ENCODE measurements around the gene MATN4. TPM values are rescaled to one million over a fixed set of nuclear protein-coding genes. Genes with fewer than 3 reads are reported as not detected.

MATN4 gene
- total and polyA plus RNA-seq, 10 donors: 0.19 to 0.52 TPM; not detected in 8

- Histone ChIP-seq H3K36me3 (no peaks in the 10 kb centered on the region), H3K4me1 (peaks cover 7 to 34% (median 26%) of the 10 kb centered on the region in 6 donors), H3K27ac (peak overlapping the region in 5 of 8 donors; percentile 32 to 76 (median 55)), H3K4me3 (peak overlapping the region; percentile 27 to 82 (median 54)), H3K27me3 (replicated peaks in 1 of 7) (peaks cover 0 to 71% (median 10%) of the 10 kb centered on the region in 7 donors), H3K9me3 (no peaks in the 10 kb centered on the region)
- WGBS, 5 donors: 4 to 9% (median 5%) methylated on average over 52 to 79 of the region's 79 CpGs
- TF ChIP-seq CTCF (IDR thresholded peaks at IDR 0.05 in 8 of 11, conservative IDR thresholded peaks at IDR 0.05 in 3 of 11) (peak; percentile 69 to 95 (median 91)), POLR2AphosphoS5 (IDR thresholded peaks at IDR 0.05) (peak in 2 of 3 donors; percentile 47 to 58), POLR2A (IDR thresholded peaks at IDR 0.05) (no peak)
- intact Hi-C loops (cut with DNase I; ENCODE audit: low total_unique reads): no loop called here
- peak; percentile 95 for DNase-seq
These were observed 14.8 kb downstream of the MATN4 start for GRCh38 chr20:45293041-45294002.

GRCh38 chr20:45292343-45292742, 15.8 kb downstream of the MATN4 start:
- intact Hi-C loops (cut with DNase I; ENCODE audit: low total_unique reads): no loop called here
- no peak for TF ChIP-seq CTCF (IDR thresholded peaks at IDR 0.05 in 8 of 11, conservative IDR thresholded peaks at IDR 0.05 in 3 of 11)
- TF ChIP-seq POLR2AphosphoS5 (IDR thresholded peaks at IDR 0.05): no peak
- 75 to 91% (median 79%) methylated on average over 2 of the region's 2 CpGs for WGBS, 5 donors
- H3K36me3 ChIP-seq: no peaks in the 10 kb centered on the region
- peaks cover 0 to 61% (median 10%) of the 10 kb centered on the region in 7 donors for H3K27me3 ChIP-seq (replicated peaks in 1 of 7)
- H3K4me3 ChIP-seq: no peak overlapping the region
- no peaks in the 10 kb centered on the region for H3K9me3 ChIP-seq
- H3K27ac ChIP-seq: no peak overlapping the region
- H3K4me1 ChIP-seq: peaks cover 7 to 34% (median 26%) of the 10 kb centered on the region in 6 donors
- no peak for DNase-seq

- DNase-seq: no peak
- H3K36me3 ChIP-seq: no peaks in the 10 kb centered on the region
- no peak overlapping the region for H3K4me3 ChIP-seq
- H3K9me3 ChIP-seq: no peaks in the 10 kb centered on the region
- intact Hi-C loops (cut with DNase I; ENCODE audit: low total_unique reads): no loop called here
- H3K4me1 ChIP-seq: peaks cover 7 to 34% (median 26%) of the 10 kb centered on the region in 6 donors
- TF ChIP-seq POLR2A (IDR thresholded peaks at IDR 0.05) (no peak), CTCF (IDR thresholded peaks at IDR 0.05 in 8 of 11, conservative IDR thresholded peaks at IDR 0.05 in 3 of 11) (no peak), POLR2AphosphoS5 (IDR thresholded peaks at IDR 0.05) (no peak)
- H3K27me3 ChIP-seq (replicated peaks in 1 of 7): peaks cover 0 to 53% (median 10%) of the 10 kb centered on the region in 7 donors
- 82 to 88% (median 85%) methylated on average over 9 of the region's 9 CpGs for WGBS, 5 donors
- no peak overlapping the region for H3K27ac ChIP-seq
These were observed 16.6 kb downstream of the MATN4 start for GRCh38 chr20:45291526-45291925.

Data from spleen (tissue), 11 donors.